DMS153 (cell line): ENCODE measurements around the gene RIPPLY2.
"Not testable (repeated sequence)": the region's sequence is repeated elsewhere in the genome, so short reads cannot be mapped to it uniquely, and the experiment has no call there.

Source experiments
- DNase-seq: peaks from one replicate; lab custom pipeline; 2025; lab: John Stamatoyannopoulos, UW

The RIPPLY2 gene

GRCh38 chr6:83860359-83860755, 7.2 kb downstream of the RIPPLY2 start:
- no peak for DNase-seq

- no peak for DNase-seq
These were observed 7.8 kb downstream of the RIPPLY2 start for GRCh38 chr6:83860782-83861495.

DNA sequence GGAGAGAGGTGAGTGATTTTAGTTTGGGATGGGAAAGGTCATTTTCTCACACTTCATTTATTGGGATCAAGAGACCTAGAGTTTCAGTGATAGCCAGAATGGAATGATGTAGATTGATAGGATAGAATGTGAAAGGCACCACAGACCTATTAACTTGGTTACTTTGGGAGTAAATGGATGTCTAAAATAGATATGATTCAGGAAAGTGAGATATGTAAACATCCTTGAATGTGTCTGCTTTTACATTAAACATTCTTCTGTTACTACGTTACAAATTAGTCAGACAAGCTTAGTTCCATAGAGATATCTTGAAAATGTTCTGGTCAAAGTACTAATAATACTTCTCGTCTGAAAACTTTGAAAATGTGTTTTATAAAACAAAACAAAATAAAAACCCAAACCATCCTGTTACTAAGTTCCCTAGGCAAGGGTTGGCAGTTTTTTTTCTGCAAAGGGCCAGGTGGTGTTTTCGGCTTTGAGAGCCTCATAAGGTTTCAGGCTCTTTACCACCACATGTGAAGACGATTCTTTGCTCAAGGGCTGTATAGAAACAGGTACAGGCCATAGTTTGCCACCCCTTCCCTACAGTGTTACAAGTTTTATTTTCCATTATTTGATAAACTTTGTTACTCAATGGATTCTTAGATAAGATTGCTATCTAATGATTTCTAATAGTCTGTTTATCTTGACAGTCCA, 9.8 kb downstream of the RIPPLY2 start:
- DNase-seq, result no peak

DNA sequence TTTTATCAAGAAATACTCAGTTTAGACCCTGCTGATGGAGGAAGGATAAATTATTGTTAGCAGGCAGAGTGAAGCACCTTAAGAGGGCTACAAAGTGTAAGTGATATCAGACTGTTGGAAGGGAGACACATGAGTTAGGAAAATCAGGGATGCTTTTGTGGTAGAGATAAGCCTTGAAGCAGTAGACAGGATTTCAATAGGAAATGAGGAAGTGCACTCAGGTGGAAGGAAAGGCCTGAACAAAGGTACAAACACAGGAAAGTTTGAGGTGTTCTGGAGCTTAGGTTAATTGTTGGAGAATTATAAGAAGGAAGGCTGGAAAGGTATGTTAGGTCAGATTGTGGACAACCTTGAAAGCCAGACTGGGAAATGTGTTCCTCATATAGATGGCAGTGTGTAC, 13.9 kb downstream of the RIPPLY2 start:
- no peak for DNase-seq

GRCh38 chr6:83867527-83868161, 14.5 kb downstream of the RIPPLY2 start:
- no peak for DNase-seq

DNA sequence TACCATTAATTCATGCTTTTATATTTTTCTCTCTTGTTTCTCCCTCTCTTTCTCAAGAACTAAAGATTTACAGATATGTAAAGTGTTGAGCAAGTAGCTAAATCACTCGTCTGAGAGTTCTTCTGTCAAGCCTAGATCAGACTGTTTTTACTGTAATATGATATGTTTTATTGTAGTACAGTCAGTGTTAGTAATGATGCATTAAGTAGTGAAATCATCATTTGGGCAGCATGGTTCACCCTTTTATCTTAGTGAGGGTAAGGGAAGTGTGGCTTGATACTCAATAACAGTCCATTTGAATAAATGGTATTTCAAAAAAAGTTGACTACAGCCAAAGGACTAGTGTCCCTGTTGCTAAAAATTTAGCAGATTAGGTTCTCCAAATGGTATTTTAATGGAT, 15.5 kb downstream of the RIPPLY2 start:
- DNase-seq, result no peak

- no peak for DNase-seq
These were observed 17.5 kb downstream of the RIPPLY2 start for GRCh38 chr6:83870649-83871048.

GRCh38 chr6:83872386-83873118, 19.4 kb downstream of the RIPPLY2 start:
- no peak for DNase-seq

DNA sequence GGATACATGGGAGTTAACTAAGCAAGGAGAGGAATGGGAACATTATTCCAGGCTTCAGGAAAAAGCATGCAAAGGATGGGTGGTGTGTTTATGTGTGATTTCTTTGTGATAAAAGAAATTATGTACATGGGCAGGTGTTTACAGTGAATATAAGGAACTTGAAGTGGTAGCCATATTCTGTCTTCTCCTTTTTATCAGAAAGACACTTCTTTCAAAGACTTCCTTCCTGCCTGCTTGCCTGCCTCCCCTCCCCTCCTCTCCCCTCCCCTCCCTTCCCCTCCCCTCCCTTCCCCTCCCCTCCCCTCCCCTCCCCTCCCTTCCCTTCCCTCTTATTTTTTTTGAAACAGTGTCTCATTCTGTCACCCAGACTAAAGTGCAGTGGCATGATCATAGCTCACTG, 20.7 kb downstream of the RIPPLY2 start:
- DNase-seq, result no peak

GRCh38 chr6:83875843-83876242, 22.7 kb downstream of the RIPPLY2 start:
- DNase-seq, result no peak

DNA sequence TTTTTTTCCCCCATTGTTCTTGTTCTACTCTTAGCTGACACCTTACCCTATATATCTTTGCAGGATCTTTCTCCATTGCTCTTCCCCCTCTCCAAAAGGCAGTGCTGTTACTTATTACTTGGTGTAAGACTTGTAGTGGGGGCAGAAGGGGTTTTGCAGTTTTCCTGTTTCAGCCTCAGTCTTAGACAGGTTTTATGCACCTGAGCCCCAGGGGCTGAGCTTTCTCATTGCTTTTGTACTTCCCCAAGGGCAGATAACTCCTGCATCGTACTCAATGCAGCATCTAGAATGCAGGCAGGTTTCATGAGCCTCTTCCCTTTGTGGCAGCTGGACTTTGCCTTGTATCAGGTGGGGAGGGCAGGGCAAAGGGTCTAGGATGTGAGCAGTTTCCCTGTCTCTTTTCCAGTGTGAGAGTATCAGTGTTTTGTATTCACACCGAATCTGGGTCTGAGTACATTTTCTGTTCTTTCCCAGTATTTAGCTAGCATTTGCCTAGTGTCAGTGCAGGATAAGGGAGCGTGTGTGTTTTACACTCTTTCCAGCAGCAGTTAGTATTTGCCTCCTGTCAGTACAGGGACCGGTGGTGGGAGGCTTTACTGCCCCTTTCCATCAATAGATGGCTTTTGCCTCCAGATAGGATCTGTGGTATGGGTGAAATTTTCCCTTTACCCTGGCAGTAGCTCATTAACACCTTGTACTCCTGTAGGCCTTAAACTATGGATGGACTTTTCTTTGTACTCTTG, 25.9 kb downstream of the RIPPLY2 start:
- no peak for DNase-seq

DNA sequence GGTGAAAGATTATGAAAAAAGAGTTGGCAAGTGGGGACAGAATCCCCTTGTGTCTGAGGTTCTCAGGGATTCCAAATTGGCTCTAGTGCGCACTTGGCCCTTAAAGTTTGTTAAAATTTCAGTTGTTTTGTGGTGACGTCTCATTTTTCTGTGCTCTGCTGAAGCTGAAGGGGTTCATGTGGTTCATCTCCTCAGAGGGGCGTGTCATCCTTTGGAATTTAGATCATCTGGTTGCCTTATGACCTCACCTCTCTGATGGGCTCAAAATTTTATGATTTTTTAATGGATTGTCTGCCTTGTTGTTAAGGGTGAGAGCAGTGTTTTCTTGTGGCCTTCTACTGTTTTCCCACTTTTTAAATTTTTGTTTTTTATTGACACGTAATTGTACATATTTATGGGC, 26.6 kb downstream of the RIPPLY2 start:
- DNase-seq, result no peak

DNA sequence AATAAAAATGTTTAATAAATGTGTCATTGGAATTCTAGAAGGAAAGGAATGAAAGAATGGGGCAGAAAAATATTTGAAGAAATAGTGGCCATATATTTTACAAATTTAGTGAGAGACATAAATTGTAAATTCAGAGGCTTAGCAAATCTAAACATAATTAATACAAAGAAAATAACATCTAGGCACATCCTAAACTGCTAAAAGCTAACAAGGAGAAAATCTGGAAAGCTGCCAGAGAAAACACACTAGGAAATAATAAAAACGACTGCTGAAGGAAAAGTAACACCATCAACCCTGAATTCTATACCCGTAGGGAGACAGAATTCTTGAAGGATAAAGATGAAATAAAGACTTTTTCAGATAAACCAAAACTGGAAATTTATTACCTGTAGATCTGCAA, 30.1 kb downstream of the RIPPLY2 start:
- DNase-seq, result peak; percentile 27

DNA sequence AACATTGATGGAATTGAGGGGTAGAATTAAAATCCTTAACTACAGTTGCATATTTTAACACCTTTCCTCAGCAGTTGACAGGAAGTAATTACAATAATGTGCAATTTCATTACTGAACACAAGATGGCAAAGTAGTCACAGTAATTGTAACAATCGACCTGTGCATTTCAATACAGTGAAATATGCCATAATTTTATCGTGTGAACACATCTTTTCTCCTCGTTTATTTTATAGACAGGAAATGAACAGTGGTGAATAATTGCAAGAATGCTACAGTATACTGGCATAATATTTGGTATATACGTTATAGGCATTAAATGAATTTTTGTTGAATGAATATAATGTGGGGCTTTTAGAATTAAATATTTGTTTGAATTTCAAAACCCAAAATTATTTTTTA, 31.4 kb downstream of the RIPPLY2 start:
- peak; percentile 60 for DNase-seq

- no peak for DNase-seq
These were observed 32.8 kb downstream of the RIPPLY2 start for GRCh38 chr6:83885984-83886383.

GRCh38 chr6:83889621-83890020, 36.5 kb downstream of the RIPPLY2 start:
- DNase-seq, result no peak

DNA sequence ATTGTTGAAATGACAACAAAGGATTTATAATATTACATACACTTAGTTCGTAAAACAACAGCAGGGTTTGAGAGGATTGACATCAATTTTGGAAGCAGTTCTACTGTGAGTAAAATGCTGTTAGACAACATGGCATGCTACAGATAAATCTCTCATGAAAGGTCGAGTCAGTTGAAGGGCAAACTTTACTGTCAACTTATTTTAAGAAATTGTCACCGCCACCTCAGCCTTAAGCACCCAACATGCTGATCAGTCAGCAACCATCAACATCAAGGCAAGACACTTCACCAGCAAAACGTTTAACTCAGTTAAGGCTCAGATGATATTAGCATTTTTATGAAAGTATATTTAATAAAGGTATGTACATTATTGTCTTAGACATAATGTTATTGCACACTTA, 37.4 kb downstream of the RIPPLY2 start:
- DNase-seq, result no peak

- DNase-seq, result no peak
These were observed 38.4 kb downstream of the RIPPLY2 start for GRCh38 chr6:83891586-83891985.

- peak; percentile 73 for DNase-seq
These were observed 39.9 kb downstream of the RIPPLY2 start for GRCh38 chr6:83893024-83893423.

DNA sequence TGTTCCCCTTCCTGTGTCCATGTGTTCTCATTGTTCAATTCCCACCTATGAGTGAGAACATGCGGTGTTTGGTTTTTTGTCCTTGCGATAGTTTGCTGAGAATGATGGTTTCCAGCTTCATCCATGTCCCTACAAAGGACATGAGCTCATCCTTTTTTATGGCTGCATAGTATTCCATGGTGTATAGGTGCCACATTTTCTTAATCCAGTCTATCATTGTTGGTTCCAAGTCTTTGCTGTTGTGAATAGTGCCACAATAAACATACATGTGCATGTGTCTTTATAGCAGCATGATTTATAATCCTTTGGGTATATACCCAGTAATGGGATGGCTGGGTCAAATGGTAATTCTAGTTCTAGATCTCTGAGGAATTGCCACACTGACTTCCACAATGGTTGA, 43.9 kb downstream of the RIPPLY2 start:
- DNase-seq, result not testable (repeated sequence)

GRCh38 chr6:83901624-83902023, 48.5 kb downstream of the RIPPLY2 start:
- no peak for DNase-seq

DNA sequence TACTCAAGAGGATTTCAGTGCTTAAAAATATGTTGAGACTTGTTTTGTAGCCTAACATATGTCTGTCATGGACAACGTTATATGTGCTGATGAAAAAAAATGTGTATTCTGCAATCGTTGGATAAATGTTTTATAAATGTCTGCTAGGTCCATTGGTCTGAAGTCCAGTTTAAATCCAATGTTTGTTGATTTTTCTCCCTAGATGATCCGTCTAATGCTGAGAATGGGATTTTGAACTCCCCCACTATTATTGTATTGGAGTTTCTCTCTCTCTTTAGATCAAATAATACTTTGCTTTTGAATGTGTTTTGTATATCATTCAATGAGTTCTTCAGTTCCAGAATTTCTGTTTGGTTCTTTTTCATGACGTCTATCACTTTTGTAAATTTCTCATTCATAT, 51.2 kb downstream of the RIPPLY2 start:
- no peak for DNase-seq
